Lung (tissue), 12 donors: Measurements from ENCODE around the gene ATL3. TPM values are rescaled to one million over a fixed set of nuclear protein-coding genes. Genes with fewer than 3 reads are reported as not detected.
"Not testable (repeated sequence)": the region's sequence is repeated elsewhere in the genome, so short reads cannot be mapped to it uniquely, and the experiment has no call there.

Source experiments
- ATAC-seq: fragments of 200-7000 bp; cut with Tn5 transposase; one replicate; pipeline ENCODE4 v1.9.1; 2020; ENCODE audit warnings: moderate number of reproducible peaks; ENCODE audit not compliant: insufficient read depth, low FRiP score
- DNase-seq, 3 donors: peaks; one replicate each; pipeline ENCODE4 v3.0.0-alpha.2; 2013 to 2017
- H3K27ac ChIP-seq, 2 donors: one replicate each; pipeline ENCODE4 v1.5.1; 2013; ENCODE audit warnings: mild to moderate bottlenecking in 2 of 2, moderate library complexity in 2 of 2, control low read depth in 1 of 2, inconsistent platforms in 1 of 2, low read depth in 1 of 2, low read length in 1 of 2
- H3K27me3 ChIP-seq, 3 donors: one replicate each; pipeline ENCODE4 v1.5.1; 2013; ENCODE audit warnings: low read length in 2 of 3; ENCODE audit not compliant: control insufficient read depth in 3 of 3, insufficient read depth in 3 of 3
- H3K36me3 ChIP-seq, 4 donors: one replicate each; pipeline ENCODE4 v1.5.1; 2013; ENCODE audit warnings: low read length in 4 of 4, mild to moderate bottlenecking in 1 of 4, moderate library complexity in 1 of 4; ENCODE audit not compliant: control insufficient read depth in 4 of 4, insufficient read depth in 4 of 4
- H3K4me1 ChIP-seq, 5 donors: one replicate each; pipeline ENCODE4 v1.5.1; 2013; ENCODE audit warnings: low read length in 5 of 5, mild to moderate bottlenecking in 2 of 5, moderate library complexity in 1 of 5; ENCODE audit not compliant: control insufficient read depth in 5 of 5, insufficient read depth in 5 of 5
- H3K4me3 ChIP-seq: one replicate; pipeline ENCODE4 v1.5.1; 2013; ENCODE audit warnings: mild to moderate bottlenecking, control low read depth, moderate library complexity
- H3K9ac ChIP-seq, 2 donors: one replicate each; pipeline ENCODE4 v1.5.1; 2013; ENCODE audit warnings: low read length in 2 of 2, control low read depth in 1 of 2; ENCODE audit not compliant: insufficient read depth in 1 of 2
- H3K9me3 ChIP-seq, 4 donors: one replicate each; pipeline ENCODE4 v1.5.1; 2013; ENCODE audit warnings: low read length in 3 of 4, mild to moderate bottlenecking in 1 of 4, moderate library complexity in 1 of 4; ENCODE audit not compliant: control insufficient read depth in 4 of 4, insufficient read depth in 3 of 4
- CTCF ChIP-seq: IDR thresholded peaks from 2 replicates; pipeline ENCODE4 v1.5.1; 2012; ENCODE audit warnings: mild to moderate bottlenecking; ENCODE audit errors: control extremely low read depth, extremely low read depth
- WGBS, 2 donors: extraction: QIAGEN DNeasy Blood & Tissue Kit; methylation state at CpG; one replicate each; pipeline ENCODE4 v1.1.7; 2013; 5-methylcytosine and 5-hydroxymethylcytosine counted together
- polyA plus RNA-seq, 2 donors: library from polyadenylated mRNA; stranded (reverse); fragments of 200-250 nt; gene quantifications; one replicate each; pipeline ENCODE4 v1.2.1, GENCODE V29; 2013
- total RNA-seq, 2 donors: library from RNA; depleted of rRNA in 1 of 2; stranded (reverse); fragments of >200 nt in 1 of 2; gene quantifications; one replicate each; pipeline ENCODE4 v1.2.1, GENCODE V29; 2014 to 2021
- donor health status: control.
- donor health status: control.
- donor health status: Bipolar disorder and iron deficiency.
- donor health status: healthy.
- donor health status: DM: yes; HTN: yes; CAD: no.

ATL3 gene
- total and polyA plus RNA-seq, 4 donors = 13.6 to 79.5 (median 33.7) TPM

- H3K4me1 ChIP-seq = peaks cover 0 to 11% (median 0%) of the 10 kb centered on the region in 5 donors
- no peaks in the 10 kb centered on the region for H3K9me3 ChIP-seq
- TF ChIP-seq CTCF = no peak
- DNase-seq (no peak), ATAC-seq (no peak)
- 80 to 91% methylated on average over 3 of the region's 3 CpGs for WGBS, 2 donors
- no peak overlapping the region for H3K9ac ChIP-seq
- H3K27me3 ChIP-seq = no peaks in the 10 kb centered on the region
- H3K27ac ChIP-seq = no peak overlapping the region
- no peak overlapping the region for H3K4me3 ChIP-seq
- H3K36me3 ChIP-seq = peaks cover 0 to under 1% (median 0%) of the 10 kb centered on the region in 4 donors
Observed at GRCh38 chr11:63603180-63603518, 68.0 kb downstream of the ATL3 start.

GRCh38 chr11:63602290-63603179 lies 68.6 kb downstream of the ATL3 start:
- not testable (repeated sequence) for H3K27me3 ChIP-seq, H3K9ac ChIP-seq, H3K4me3 ChIP-seq, H3K9me3 ChIP-seq, H3K36me3 ChIP-seq, H3K27ac ChIP-seq, ATAC-seq
- WGBS, 2 donors = 91 to 94% methylated on average over 11 of the region's 11 CpGs
- peak in 2 of 3 donors; percentile 38 to 74 for DNase-seq
- H3K4me1 ChIP-seq = peaks cover 0 to 11% (median 0%) of the 10 kb centered on the region in 5 donors

- H3K4me3 ChIP-seq = no peak overlapping the region
- no peak overlapping the region for H3K27ac ChIP-seq
- no peak overlapping the region for H3K9ac ChIP-seq
- WGBS, 2 donors = 90 to 94% methylated on average over 7 of the region's 7 CpGs
- H3K9me3 ChIP-seq = no peaks in the 10 kb centered on the region
- peaks cover 0 to 9% (median 0%) of the 10 kb centered on the region in 4 donors for H3K36me3 ChIP-seq
- H3K27me3 ChIP-seq = no peaks in the 10 kb centered on the region
- DNase-seq = no peak
- ATAC-seq = no peak
- peaks cover 0 to 11% (median 0%) of the 10 kb centered on the region in 5 donors for H3K4me1 ChIP-seq
- TF ChIP-seq CTCF = no peak
Observed at GRCh38 chr11:63599211-63600122, 71.7 kb downstream of the ATL3 start.

GRCh38 chr11:63598556-63598955 lies 72.6 kb downstream of the ATL3 start:
- DNase-seq = no peak
- 79 to 85% methylated on average over 4 of the region's 4 CpGs for WGBS, 2 donors
- ATAC-seq = no peak
- no peak for TF ChIP-seq CTCF
- no peaks in the 10 kb centered on the region for H3K9me3 ChIP-seq
- no peaks in the 10 kb centered on the region for H3K27me3 ChIP-seq
- H3K27ac ChIP-seq = no peak overlapping the region
- no peak overlapping the region for H3K9ac ChIP-seq
- peaks cover 0 to 11% (median 0%) of the 10 kb centered on the region in 5 donors for H3K4me1 ChIP-seq
- peaks cover 0 to 9% (median 0%) of the 10 kb centered on the region in 4 donors for H3K36me3 ChIP-seq
- no peak overlapping the region for H3K4me3 ChIP-seq
